ENCODE data around the gene RPRD2. TPM values are rescaled to one million over a fixed set of nuclear protein-coding genes. Genes with fewer than 3 reads are reported as not detected.
"Not testable (repeated sequence)": the region's sequence is repeated elsewhere in the genome, so short reads cannot be mapped to it uniquely, and the experiment has no call there.

The RPRD2 gene
- 21.8 and 23.0 TPM in 2 replicates for total RNA-seq (2014; rRNA removed; shearing (Covaris generic))
- polyA plus RNA-seq (2014; cell fraction: nucleus; rRNA removed) = 4.5 and 6.6 TPM in 2 replicates

- peak; percentile 100 for DNase-seq (ENCODE audit: extremely low read depth, low read depth)
These were observed at the start of gene RPRD2 for GRCh38 chr1:150363426-150364230. TSS of gene RPRD2 (plus strand) at chr1:150364147. CDS start at chr1:150364715, 568 bp downstream.

GRCh38 chr1:150314691-150315090 lies 49.3 kb upstream of the RPRD2 start:
- not testable (repeated sequence) for DNase-seq (ENCODE audit: extremely low read depth, low read depth)

GRCh38 chr1:150320667-150320978 lies 43.3 kb upstream of the RPRD2 start:
- no peak for DNase-seq (ENCODE audit: extremely low read depth, low read depth)

- no peak for DNase-seq (ENCODE audit: extremely low read depth, low read depth)
These were observed 42.2 kb upstream of the RPRD2 start for GRCh38 chr1:150321826-150322166.

GRCh38 chr1:150322310-150322709 lies 41.6 kb upstream of the RPRD2 start:
- DNase-seq (ENCODE audit: extremely low read depth, low read depth) = no peak

- DNase-seq (ENCODE audit: extremely low read depth, low read depth) = no peak
These were observed 31.2 kb upstream of the RPRD2 start for GRCh38 chr1:150332651-150333290.

GRCh38 chr1:150346316-150346715 lies 17.6 kb upstream of the RPRD2 start:
- DNase-seq (ENCODE audit: extremely low read depth, low read depth) = no peak

GRCh38 chr1:150352866-150353265 lies 11.1 kb upstream of the RPRD2 start:
- DNase-seq (ENCODE audit: extremely low read depth, low read depth) = no peak

GRCh38 chr1:150362721-150363425 lies 1.1 kb upstream of the RPRD2 start:
- no peak for DNase-seq (ENCODE audit: extremely low read depth, low read depth)

GRCh38 chr1:150364231-150365003 lies 470 bp downstream of the RPRD2 start:
- peak; percentile 86 for DNase-seq (ENCODE audit: extremely low read depth, low read depth)

GRCh38 chr1:150365941-150366340 lies 2.0 kb downstream of the RPRD2 start:
- no peak for DNase-seq (ENCODE audit: extremely low read depth, low read depth)

GRCh38 chr1:150366416-150367296 lies 2.7 kb downstream of the RPRD2 start:
- DNase-seq (ENCODE audit: extremely low read depth, low read depth) = no peak

- DNase-seq (ENCODE audit: extremely low read depth, low read depth) = no peak
These were observed 7.2 kb downstream of the RPRD2 start for GRCh38 chr1:150371110-150371509.

- no peak for DNase-seq (ENCODE audit: extremely low read depth, low read depth)
These were observed 8.6 kb downstream of the RPRD2 start for GRCh38 chr1:150372580-150372979.

- no peak for DNase-seq (ENCODE audit: extremely low read depth, low read depth)
These were observed 12.2 kb downstream of the RPRD2 start for GRCh38 chr1:150376110-150376509.

GRCh38 chr1:150383631-150384324 lies 19.8 kb downstream of the RPRD2 start:
- no peak for DNase-seq (ENCODE audit: extremely low read depth, low read depth)

- DNase-seq (ENCODE audit: extremely low read depth, low read depth) = no peak
These were observed 21.8 kb downstream of the RPRD2 start for GRCh38 chr1:150385537-150386445.

GRCh38 chr1:150386592-150386991 lies 22.6 kb downstream of the RPRD2 start:
- no peak for DNase-seq (ENCODE audit: extremely low read depth, low read depth)
